Esophagus squamous epithelium (tissue), 4 donors: Measurements from ENCODE around the gene IFRD2.

ENCODE experiments used
- POLR2A ChIP-seq, 4 donors: fragments of 450-650 bp; IDR thresholded peaks; one replicate each; pipeline ENCODE4 v1.6.1; 2017; ENCODE audit warnings: antibody characterized with exemption in 4 of 4, mild to moderate bottlenecking in 4 of 4, moderate library complexity in 3 of 4
- TF ChIP-seq, protein P1 (sequence below), 6 experiments: fragments of 450-650 bp in 4 of 6; fragments of 200-600 bp in 2 of 6; sonication (generic) in 2 of 6; IDR thresholded peaks; one replicate each; pipeline ENCODE4 v1.5.1; 2016 to 2019; ENCODE audit warnings: antibody characterized with exemption in 6 of 6, mild to moderate bottlenecking in 4 of 6, moderate library complexity in 4 of 6

DNA sequence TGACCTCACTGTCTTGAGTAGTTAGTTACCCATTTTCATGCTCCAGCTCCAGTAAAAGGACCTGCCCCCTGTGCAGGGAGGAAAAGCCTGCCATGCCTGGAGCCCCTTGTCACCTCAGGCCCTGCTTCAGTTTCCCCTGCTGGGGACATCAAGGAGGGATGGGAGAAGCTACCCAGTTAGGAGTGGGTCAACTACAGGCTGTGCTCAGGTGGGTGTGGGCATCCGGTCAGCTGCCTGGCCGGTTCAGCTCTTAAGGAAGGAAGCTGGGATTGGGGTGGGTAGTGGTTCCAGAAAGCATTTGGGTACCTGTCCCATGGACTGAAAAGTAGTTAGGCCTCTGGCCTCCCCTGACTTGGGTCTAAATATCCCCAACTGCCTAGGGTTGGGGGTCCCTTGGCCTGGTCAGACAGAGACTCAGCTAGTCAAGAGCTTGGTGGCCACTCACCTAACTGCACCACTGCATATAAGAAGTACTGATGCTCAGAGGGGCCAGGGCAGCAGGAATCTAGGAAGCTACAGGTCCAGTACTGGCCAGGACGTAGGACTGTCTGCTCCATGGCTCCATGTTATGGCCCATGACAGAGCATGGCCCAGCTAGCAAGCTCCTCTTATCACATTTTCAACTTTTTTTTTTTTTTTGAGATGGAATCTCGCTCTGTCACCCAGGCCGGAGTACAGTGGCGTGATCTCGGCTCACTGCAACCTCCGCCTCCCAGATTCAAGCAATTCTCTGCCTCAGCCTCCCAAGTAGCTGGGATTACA, 12.8 kb downstream of the IFRD2 start:
- no peak for TF ChIP-seq POLR2A (IDR thresholded peaks at IDR 0.05)
- TF ChIP-seq, protein P1, sequence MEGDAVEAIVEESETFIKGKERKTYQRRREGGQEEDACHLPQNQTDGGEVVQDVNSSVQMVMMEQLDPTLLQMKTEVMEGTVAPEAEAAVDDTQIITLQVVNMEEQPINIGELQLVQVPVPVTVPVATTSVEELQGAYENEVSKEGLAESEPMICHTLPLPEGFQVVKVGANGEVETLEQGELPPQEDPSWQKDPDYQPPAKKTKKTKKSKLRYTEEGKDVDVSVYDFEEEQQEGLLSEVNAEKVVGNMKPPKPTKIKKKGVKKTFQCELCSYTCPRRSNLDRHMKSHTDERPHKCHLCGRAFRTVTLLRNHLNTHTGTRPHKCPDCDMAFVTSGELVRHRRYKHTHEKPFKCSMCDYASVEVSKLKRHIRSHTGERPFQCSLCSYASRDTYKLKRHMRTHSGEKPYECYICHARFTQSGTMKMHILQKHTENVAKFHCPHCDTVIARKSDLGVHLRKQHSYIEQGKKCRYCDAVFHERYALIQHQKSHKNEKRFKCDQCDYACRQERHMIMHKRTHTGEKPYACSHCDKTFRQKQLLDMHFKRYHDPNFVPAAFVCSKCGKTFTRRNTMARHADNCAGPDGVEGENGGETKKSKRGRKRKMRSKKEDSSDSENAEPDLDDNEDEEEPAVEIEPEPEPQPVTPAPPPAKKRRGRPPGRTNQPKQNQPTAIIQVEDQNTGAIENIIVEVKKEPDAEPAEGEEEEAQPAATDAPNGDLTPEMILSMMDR (IDR thresholded peaks at IDR 0.05), result no peak
